ENCODE results near the gene RPLP1.

The RPLP1 gene

DNA sequence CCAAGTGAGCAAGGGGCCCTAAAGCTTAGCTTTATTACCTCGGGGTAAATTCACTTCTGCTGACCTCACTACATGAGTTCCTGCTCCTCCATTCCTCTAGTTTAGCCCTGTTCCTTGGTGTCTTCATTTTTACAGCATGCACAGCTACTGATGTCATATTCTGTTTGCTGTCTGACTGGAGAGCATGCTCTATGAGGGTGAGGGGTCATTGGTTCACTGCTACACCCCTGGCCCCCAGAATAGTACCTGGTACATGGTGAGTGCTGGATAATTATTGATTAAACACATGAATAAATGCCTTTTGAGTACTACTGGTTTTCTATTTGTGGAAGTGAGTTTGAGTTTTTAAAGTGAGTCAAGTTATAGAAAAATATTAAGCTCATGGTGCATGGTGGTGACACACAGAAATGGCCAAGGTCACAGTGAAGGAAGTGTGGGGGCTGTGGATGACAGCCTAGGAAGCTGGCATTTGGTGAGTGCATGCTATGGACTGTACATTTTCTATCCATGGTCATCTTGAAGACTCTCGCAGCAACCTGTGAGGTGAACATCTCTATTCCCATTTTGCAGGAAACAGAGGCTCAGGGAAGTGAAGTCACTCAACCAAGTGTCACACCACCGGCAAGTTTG, 34.0 kb downstream of the RPLP1 start:
- no peak overlapping the region for H3K4me3 ChIP-seq (ENCODE audit: low read length)
- no peak overlapping the region for H3K9ac ChIP-seq (ENCODE audit: low read depth, low read length)
- no peaks in the 10 kb centered on the region for H3K4me1 ChIP-seq (ENCODE audit: insufficient read depth, low read length)
- no peaks in the 10 kb centered on the region for H3K36me3 ChIP-seq (ENCODE audit: insufficient read depth, low read length)
- 90% methylated on average over 3 of the region's 3 CpGs for WGBS
- H3K9me3 ChIP-seq (ENCODE audit: insufficient read depth, low read depth, low read length), result peaks cover 6% of the 10 kb centered on the region; the same call in 1 of the 2 replicates
- no peaks in the 10 kb centered on the region for H3K27me3 ChIP-seq (ENCODE audit: insufficient read depth, low read length)
- H3K27ac ChIP-seq (ENCODE audit: low read depth, low read length), result no peak overlapping the region

DNA sequence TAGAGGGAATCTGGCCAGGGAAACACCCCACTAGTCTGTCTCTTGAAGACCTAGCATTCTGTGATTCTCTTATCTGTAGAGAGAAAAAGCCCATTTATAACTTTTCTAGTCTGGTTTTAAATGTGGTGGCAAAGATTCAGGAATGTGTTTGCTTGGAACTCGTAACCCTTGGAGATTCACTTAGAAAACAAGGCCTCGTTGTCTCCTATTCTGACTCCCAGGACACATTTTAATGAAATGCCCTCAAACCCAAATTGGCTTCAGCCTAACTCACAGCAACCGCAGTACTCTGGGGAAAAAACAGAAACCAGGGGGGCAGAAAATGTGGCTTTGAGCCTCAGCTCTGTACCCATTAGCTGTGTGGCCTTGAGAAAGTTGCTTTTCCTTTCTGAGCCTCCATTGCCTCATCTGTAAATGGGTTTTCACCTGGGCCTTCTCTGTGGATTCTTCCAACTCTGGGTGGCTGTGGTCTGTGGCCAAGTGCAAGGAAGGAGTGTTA, 36.5 kb downstream of the RPLP1 start:
- Histone ChIP-seq H3K36me3 (ENCODE audit: insufficient read depth, low read length) (no peaks in the 10 kb centered on the region), H3K27ac (ENCODE audit: low read depth, low read length) (no peak overlapping the region), H3K9ac (ENCODE audit: low read depth, low read length) (no peak overlapping the region), H3K4me3 (ENCODE audit: low read length) (no peak overlapping the region), H3K4me1 (ENCODE audit: insufficient read depth, low read length) (no peaks in the 10 kb centered on the region), H3K9me3 (ENCODE audit: insufficient read depth, low read depth, low read length) (peaks cover 8% of the 10 kb centered on the region; the same call in 1 of the 2 replicates), H3K27me3 (ENCODE audit: insufficient read depth, low read length) (no peaks in the 10 kb centered on the region)
- WGBS, result 87% methylated on average over 3 of the region's 3 CpGs

DNA sequence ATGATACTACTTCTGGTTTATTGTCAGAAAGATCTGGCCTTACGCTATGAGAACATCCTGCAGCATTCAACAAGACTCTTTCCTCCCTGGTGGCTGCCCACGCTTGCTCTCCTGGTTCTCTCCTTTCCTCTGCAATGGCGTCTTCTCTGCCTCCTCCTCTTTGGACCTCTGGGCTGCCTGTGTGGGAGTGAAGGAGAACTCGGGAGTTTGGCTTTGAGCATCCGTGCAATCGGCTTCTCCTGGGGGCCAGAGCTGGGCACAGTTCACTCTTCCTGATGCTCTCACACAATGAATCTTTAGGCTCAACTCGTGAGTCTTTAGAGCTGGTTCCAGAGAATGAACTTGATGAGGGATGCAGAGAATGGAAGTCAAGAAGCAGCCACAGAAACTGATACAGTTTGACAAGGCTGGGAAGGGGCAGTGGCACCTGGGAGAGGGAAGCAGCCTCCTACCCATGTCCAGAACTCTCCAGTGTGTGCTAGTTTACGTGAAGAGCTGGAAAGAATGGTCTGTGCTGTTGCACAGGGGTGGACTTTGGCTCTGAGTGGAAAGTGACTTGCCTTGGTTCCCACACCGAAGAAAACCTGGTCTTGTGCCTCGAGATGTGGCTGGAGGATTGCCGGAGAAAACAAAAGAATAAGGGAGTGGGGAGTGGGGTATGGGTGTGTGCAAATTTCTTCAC, 37.9 kb downstream of the RPLP1 start:
- H3K27ac ChIP-seq (ENCODE audit: low read depth, low read length), result no peak overlapping the region
- no peak overlapping the region for H3K4me3 ChIP-seq (ENCODE audit: low read length)
- no peak overlapping the region for H3K9ac ChIP-seq (ENCODE audit: low read depth, low read length)
- no peaks in the 10 kb centered on the region for H3K27me3 ChIP-seq (ENCODE audit: insufficient read depth, low read length)
- no peaks in the 10 kb centered on the region for H3K4me1 ChIP-seq (ENCODE audit: insufficient read depth, low read length)
- peaks cover 4% of the 10 kb centered on the region; the same call in 1 of the 2 replicates for H3K9me3 ChIP-seq (ENCODE audit: insufficient read depth, low read depth, low read length)
- H3K36me3 ChIP-seq (ENCODE audit: insufficient read depth, low read length), result no peaks in the 10 kb centered on the region
- 86% methylated on average over 11 of the region's 11 CpGs for WGBS

DNA sequence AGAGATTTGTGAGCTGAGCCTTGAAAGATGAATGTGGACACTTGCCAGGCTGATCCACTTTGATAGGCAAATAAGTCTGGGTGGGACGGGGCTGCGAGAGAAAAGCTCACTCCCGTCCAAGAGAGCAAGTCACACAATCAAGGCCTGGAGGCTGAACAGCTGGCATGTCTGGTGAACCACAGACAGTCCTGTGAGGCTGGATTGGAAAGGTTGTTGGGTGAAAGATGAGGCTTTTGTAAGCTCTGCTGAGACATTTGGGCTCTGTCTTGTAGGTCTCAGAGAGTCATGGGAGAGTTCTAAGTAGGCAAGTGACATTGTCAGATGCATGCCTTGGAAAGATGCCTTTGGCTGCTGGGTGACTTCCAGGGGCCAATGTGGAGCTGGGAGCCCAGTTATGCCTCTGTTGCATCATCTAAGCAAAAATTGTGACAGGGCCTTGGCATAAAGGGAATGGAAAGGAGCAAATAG, 38.5 kb downstream of the RPLP1 start:
- no peaks in the 10 kb centered on the region for H3K4me1 ChIP-seq (ENCODE audit: insufficient read depth, low read length)
- H3K27ac ChIP-seq (ENCODE audit: low read depth, low read length), result no peak overlapping the region
- WGBS, result 93% methylated on average over 3 of the region's 3 CpGs
- no peaks in the 10 kb centered on the region for H3K27me3 ChIP-seq (ENCODE audit: insufficient read depth, low read length)
- no peak overlapping the region for H3K9ac ChIP-seq (ENCODE audit: low read depth, low read length)
- peaks cover 4% of the 10 kb centered on the region; the same call in 1 of the 2 replicates for H3K9me3 ChIP-seq (ENCODE audit: insufficient read depth, low read depth, low read length)
- no peaks in the 10 kb centered on the region for H3K36me3 ChIP-seq (ENCODE audit: insufficient read depth, low read length)
- no peak overlapping the region for H3K4me3 ChIP-seq (ENCODE audit: low read length)

DNA sequence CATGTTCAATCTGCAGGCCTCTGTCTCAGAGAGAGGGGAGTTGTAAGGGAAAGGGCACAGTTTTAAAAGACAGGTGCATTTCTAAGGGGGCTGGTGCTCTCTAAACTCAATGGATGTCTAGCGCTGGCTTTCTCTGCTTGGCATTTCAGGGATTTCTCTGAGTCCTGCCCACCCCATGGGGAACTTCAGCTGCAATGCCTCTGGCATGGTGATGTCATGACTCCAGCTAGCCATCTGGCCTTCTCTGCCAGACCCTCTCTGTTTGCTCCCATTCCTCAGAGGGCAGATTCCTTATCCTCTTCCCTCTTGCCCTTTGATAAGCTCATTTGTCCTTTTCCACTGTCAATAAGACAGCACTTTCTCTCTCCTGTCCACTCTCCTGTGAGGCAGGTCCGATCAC, 40.8 kb downstream of the RPLP1 start:
- Histone ChIP-seq H3K27ac (ENCODE audit: low read depth, low read length) (no peak overlapping the region), H3K9ac (ENCODE audit: low read depth, low read length) (no peak overlapping the region), H3K36me3 (ENCODE audit: insufficient read depth, low read length) (no peaks in the 10 kb centered on the region), H3K9me3 (ENCODE audit: insufficient read depth, low read depth, low read length) (peaks cover 4% of the 10 kb centered on the region; the same call in 1 of the 2 replicates), H3K4me1 (ENCODE audit: insufficient read depth, low read length) (peaks cover 3% of the 10 kb centered on the region; the same call in 1 of the 2 replicates), H3K4me3 (ENCODE audit: low read length) (no peak overlapping the region), H3K27me3 (ENCODE audit: insufficient read depth, low read length) (no peaks in the 10 kb centered on the region)
- WGBS, result 93% methylated on average over 2 of the region's 2 CpGs

DNA sequence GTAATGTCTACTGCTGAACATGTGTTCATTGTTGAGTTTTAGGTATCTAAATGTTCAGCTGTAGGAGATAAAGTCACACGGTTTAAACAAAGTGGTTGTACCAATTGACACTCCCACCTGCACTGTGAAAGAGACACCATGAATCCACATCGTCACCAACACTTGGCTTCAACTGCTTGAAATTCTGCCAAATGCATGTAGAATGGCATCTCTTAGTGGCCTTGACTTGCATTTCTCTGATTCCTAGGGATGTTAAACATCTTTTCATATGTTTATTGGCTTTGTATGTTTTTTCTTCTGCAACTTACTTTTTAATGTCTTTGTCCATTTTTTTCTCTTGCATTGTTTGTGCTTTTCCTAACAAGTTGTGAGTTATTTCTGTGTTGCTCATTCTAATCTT, 43.4 kb downstream of the RPLP1 start:
- H3K36me3 ChIP-seq (ENCODE audit: insufficient read depth, low read length), result no peaks in the 10 kb centered on the region
- no peak overlapping the region for H3K27ac ChIP-seq (ENCODE audit: low read depth, low read length)
- H3K27me3 ChIP-seq (ENCODE audit: insufficient read depth, low read length), result no peaks in the 10 kb centered on the region
- peaks cover 8% of the 10 kb centered on the region; the same call in 1 of the 2 replicates for H3K4me1 ChIP-seq (ENCODE audit: insufficient read depth, low read length)
- WGBS, result 84% methylated on average over 2 of the region's 2 CpGs
- no peak overlapping the region for H3K4me3 ChIP-seq (ENCODE audit: low read length)
- H3K9me3 ChIP-seq (ENCODE audit: insufficient read depth, low read depth, low read length), result peaks cover 4% of the 10 kb centered on the region; the same call in 1 of the 2 replicates
- H3K9ac ChIP-seq (ENCODE audit: low read depth, low read length), result no peak overlapping the region

DNA sequence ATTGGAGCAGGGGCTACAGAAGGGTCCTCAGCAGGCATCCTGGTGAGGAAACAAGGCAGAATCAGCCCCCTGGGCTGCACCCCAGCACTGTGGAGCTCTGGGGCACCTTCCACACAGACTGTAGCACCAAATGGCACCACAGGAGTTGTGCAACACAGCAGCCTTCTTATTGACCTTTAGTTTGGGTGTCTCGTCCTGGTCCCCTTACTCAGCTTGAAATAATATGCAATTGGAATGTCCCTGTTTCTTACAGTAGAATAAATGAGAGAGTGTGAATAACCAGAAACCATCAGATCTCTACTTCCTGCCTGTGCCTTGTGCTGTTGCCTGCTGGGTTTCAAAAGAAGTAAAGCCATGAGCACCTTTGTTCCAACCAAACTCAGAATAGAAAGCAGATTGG, 44.5 kb downstream of the RPLP1 start:
- 93% methylated on average over 1 of the region's 1 CpG for WGBS
- Histone ChIP-seq H3K9me3 (ENCODE audit: insufficient read depth, low read depth, low read length) (no peaks in the 10 kb centered on the region), H3K27ac (ENCODE audit: low read depth, low read length) (no peak overlapping the region), H3K9ac (ENCODE audit: low read depth, low read length) (no peak overlapping the region), H3K4me3 (ENCODE audit: low read length) (no peak overlapping the region), H3K4me1 (ENCODE audit: insufficient read depth, low read length) (peaks cover 8% of the 10 kb centered on the region; the same call in 1 of the 2 replicates), H3K36me3 (ENCODE audit: insufficient read depth, low read length) (no peaks in the 10 kb centered on the region), H3K27me3 (ENCODE audit: insufficient read depth, low read length) (no peaks in the 10 kb centered on the region)

DNA sequence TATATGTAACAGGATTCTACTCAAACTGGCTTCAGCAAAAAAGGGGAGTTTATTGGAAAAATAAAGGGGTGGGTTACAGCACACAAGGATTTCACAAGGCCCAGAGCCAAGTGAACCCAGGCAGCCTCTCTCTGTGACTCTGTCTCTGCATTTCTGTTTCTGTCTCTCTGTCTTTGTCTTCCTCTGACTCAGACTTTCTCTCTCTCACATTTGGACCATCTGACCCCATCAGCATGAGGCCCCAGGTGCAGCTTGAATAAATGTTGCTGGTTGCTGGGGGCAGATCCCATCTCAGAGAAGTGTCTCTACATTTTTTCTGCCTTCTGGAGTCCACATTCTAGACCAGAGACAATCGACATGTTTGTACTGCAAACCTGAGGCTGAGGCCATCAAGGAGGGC, 45.0 kb downstream of the RPLP1 start:
- no peak overlapping the region for H3K4me3 ChIP-seq (ENCODE audit: low read length)
- H3K4me1 ChIP-seq (ENCODE audit: insufficient read depth, low read length), result peaks cover 8% of the 10 kb centered on the region; the same call in 1 of the 2 replicates
- H3K9ac ChIP-seq (ENCODE audit: low read depth, low read length), result no peak overlapping the region
- no peaks in the 10 kb centered on the region for H3K36me3 ChIP-seq (ENCODE audit: insufficient read depth, low read length)
- no peak overlapping the region for H3K27ac ChIP-seq (ENCODE audit: low read depth, low read length)
- no peaks in the 10 kb centered on the region for H3K9me3 ChIP-seq (ENCODE audit: insufficient read depth, low read depth, low read length)
- no peaks in the 10 kb centered on the region for H3K27me3 ChIP-seq (ENCODE audit: insufficient read depth, low read length)
- 86% methylated on average over 1 of the region's 1 CpG for WGBS

GRCh38 chr15:69498282-69498681, 45.7 kb downstream of the RPLP1 start:
- no peaks in the 10 kb centered on the region for H3K9me3 ChIP-seq (ENCODE audit: insufficient read depth, low read depth, low read length)
- WGBS, result 88% methylated on average over 15 of the region's 15 CpGs
- H3K4me1 ChIP-seq (ENCODE audit: insufficient read depth, low read length), result peaks cover 8% of the 10 kb centered on the region; the same call in 1 of the 2 replicates
- H3K9ac ChIP-seq (ENCODE audit: low read depth, low read length), result no peak overlapping the region
- H3K36me3 ChIP-seq (ENCODE audit: insufficient read depth, low read length), result no peaks in the 10 kb centered on the region
- no peak overlapping the region for H3K4me3 ChIP-seq (ENCODE audit: low read length)
- H3K27me3 ChIP-seq (ENCODE audit: insufficient read depth, low read length), result no peaks in the 10 kb centered on the region
- no peak overlapping the region for H3K27ac ChIP-seq (ENCODE audit: low read depth, low read length)

- no peak overlapping the region for H3K9ac ChIP-seq (ENCODE audit: low read depth, low read length)
- H3K27me3 ChIP-seq (ENCODE audit: insufficient read depth, low read length), result no peaks in the 10 kb centered on the region
- peaks cover 8% of the 10 kb centered on the region; the same call in 1 of the 2 replicates for H3K4me1 ChIP-seq (ENCODE audit: insufficient read depth, low read length)
- H3K4me3 ChIP-seq (ENCODE audit: low read length), result no peak overlapping the region
- H3K9me3 ChIP-seq (ENCODE audit: insufficient read depth, low read depth, low read length), result no peaks in the 10 kb centered on the region
- WGBS, result 94% methylated on average over 6 of the region's 6 CpGs
- no peaks in the 10 kb centered on the region for H3K36me3 ChIP-seq (ENCODE audit: insufficient read depth, low read length)
- H3K27ac ChIP-seq (ENCODE audit: low read depth, low read length), result no peak overlapping the region
Observed at GRCh38 chr15:69498987-69499386, 46.4 kb downstream of the RPLP1 start.

GRCh38 chr15:69499521-69500211, 47.0 kb downstream of the RPLP1 start:
- no peak overlapping the region for H3K9ac ChIP-seq (ENCODE audit: low read depth, low read length)
- peaks cover 8% of the 10 kb centered on the region; the same call in 1 of the 2 replicates for H3K4me1 ChIP-seq (ENCODE audit: insufficient read depth, low read length)
- 83% methylated on average over 14 of the region's 14 CpGs for WGBS
- no peak overlapping the region for H3K27ac ChIP-seq (ENCODE audit: low read depth, low read length)
- no peaks in the 10 kb centered on the region for H3K27me3 ChIP-seq (ENCODE audit: insufficient read depth, low read length)
- no peaks in the 10 kb centered on the region for H3K9me3 ChIP-seq (ENCODE audit: insufficient read depth, low read depth, low read length)
- H3K36me3 ChIP-seq (ENCODE audit: insufficient read depth, low read length), result no peaks in the 10 kb centered on the region
- H3K4me3 ChIP-seq (ENCODE audit: low read length), result no peak overlapping the region

Measured in HUES64 (cell line).